ENCODE results near the gene SORD. TPM values are rescaled to one million over a fixed set of nuclear protein-coding genes. Genes with fewer than 3 reads are reported as not detected.
"Not testable (repeated sequence)": the region's sequence is repeated elsewhere in the genome, so short reads cannot be mapped to it uniquely, and the experiment has no call there.

SORD gene
- total RNA-seq, 2 experiments from 2014 or later = 7.6 to 10.2 TPM

- H3K4me1 Mint-ChIP-seq = not testable (repeated sequence)
Measured at GRCh38 chr15:45004590-45005175, 18.3 kb upstream of the SORD start.

GRCh38 chr15:45009046-45009445 lies 13.9 kb upstream of the SORD start:
- H3K4me3 Mint-ChIP-seq = no peak overlapping the region
- no peak for ATAC-seq (ENCODE audit: low read depth)
- POLR2A ChIA-PET = no interaction called here

More at GRCh38 chr15:45004590-45005175, 18.3 kb upstream of the SORD start:
- H3K27me3 Mint-ChIP-seq; H3K9me3 Mint-ChIP-seq; ATAC-seq (ENCODE audit: low read depth); DNase-seq; H3K36me3 Mint-ChIP-seq; H3K4me3 Mint-ChIP-seq; POLR2A ChIA-PET; H3K27ac Mint-ChIP-seq: not testable (repeated sequence)

GRCh38 chr15:45015114-45015513 lies 7.9 kb upstream of the SORD start:
- H3K4me1 Mint-ChIP-seq; H3K9me3 Mint-ChIP-seq; H3K36me3 Mint-ChIP-seq; ATAC-seq (ENCODE audit: low read depth); POLR2A ChIA-PET; H3K27ac Mint-ChIP-seq; H3K4me3 Mint-ChIP-seq; DNase-seq: not testable (repeated sequence)
- peaks cover 48% of the 10 kb centered on the region for H3K27me3 Mint-ChIP-seq

More at GRCh38 chr15:45009046-45009445, 13.9 kb upstream of the SORD start:
- no peak for DNase-seq
- peaks cover 15% of the 10 kb centered on the region for H3K27me3 Mint-ChIP-seq
- H3K27ac Mint-ChIP-seq = no peak overlapping the region
- no peaks in the 10 kb centered on the region for H3K4me1 Mint-ChIP-seq
- peaks cover 6% of the 10 kb centered on the region for H3K9me3 Mint-ChIP-seq
- no peaks in the 10 kb centered on the region for H3K36me3 Mint-ChIP-seq

GRCh38 chr15:45020222-45020900 lies 2.6 kb upstream of the SORD start:
- H3K36me3 Mint-ChIP-seq; POLR2A ChIA-PET; DNase-seq; H3K9me3 Mint-ChIP-seq; H3K4me3 Mint-ChIP-seq; ATAC-seq (ENCODE audit: low read depth); H3K27ac Mint-ChIP-seq: not testable (repeated sequence)
- Mint-ChIP-seq H3K27me3 (peaks cover 48% of the 10 kb centered on the region), H3K4me1 (peaks cover 14% of the 10 kb centered on the region)

- POLR2A ChIA-PET, H3K27ac Mint-ChIP-seq: not testable (repeated sequence)
Measured at GRCh38 chr15:45020901-45021259, 2.1 kb upstream of the SORD start.

GRCh38 chr15:45021348-45021747 lies 1.6 kb upstream of the SORD start:
- peaks cover 19% of the 10 kb centered on the region for H3K4me1 Mint-ChIP-seq
- no peaks in the 10 kb centered on the region for H3K36me3 Mint-ChIP-seq
- no peaks in the 10 kb centered on the region for H3K9me3 Mint-ChIP-seq
- DNase-seq (no peak), ATAC-seq (ENCODE audit: low read depth) (no peak)
- H3K27me3 Mint-ChIP-seq = peaks cover 38% of the 10 kb centered on the region
- H3K4me3 Mint-ChIP-seq = no peak overlapping the region
- POLR2A ChIA-PET = no interaction called here
- H3K27ac Mint-ChIP-seq = no peak overlapping the region

More at GRCh38 chr15:45020901-45021259, 2.1 kb upstream of the SORD start:
- H3K4me3 Mint-ChIP-seq; H3K36me3 Mint-ChIP-seq; H3K9me3 Mint-ChIP-seq; DNase-seq; ATAC-seq (ENCODE audit: low read depth): not testable (repeated sequence)
- Mint-ChIP-seq H3K4me1 (peaks cover 16% of the 10 kb centered on the region), H3K27me3 (peaks cover 43% of the 10 kb centered on the region)

- Mint-ChIP-seq H3K9me3 (no peaks in the 10 kb centered on the region), H3K4me3 (peak overlapping the region; percentile 84), H3K27me3 (peaks cover 15% of the 10 kb centered on the region), H3K27ac (peak overlapping the region; percentile 75), H3K36me3 (peaks cover 4% of the 10 kb centered on the region), H3K4me1 (peaks cover 20% of the 10 kb centered on the region)
- no peak for DNase-seq
- ATAC-seq (ENCODE audit: low read depth) = no peak
- POLR2A ChIA-PET = no interaction called here
Measured at GRCh38 chr15:45023659-45024225, 747 bp downstream of the SORD start.

- H3K36me3 Mint-ChIP-seq; H3K9me3 Mint-ChIP-seq; ATAC-seq (ENCODE audit: low read depth); POLR2A ChIA-PET; DNase-seq; H3K27ac Mint-ChIP-seq; H3K4me3 Mint-ChIP-seq: not testable (repeated sequence)
- Mint-ChIP-seq H3K4me1 (peaks cover 20% of the 10 kb centered on the region), H3K27me3 (peaks cover 10% of the 10 kb centered on the region)
Measured at GRCh38 chr15:45024649-45025048, 1.7 kb downstream of the SORD start.

- H3K27me3 Mint-ChIP-seq; POLR2A ChIA-PET; H3K9me3 Mint-ChIP-seq; H3K36me3 Mint-ChIP-seq; ATAC-seq (ENCODE audit: low read depth); H3K27ac Mint-ChIP-seq; DNase-seq; H3K4me3 Mint-ChIP-seq: not testable (repeated sequence)
- H3K4me1 Mint-ChIP-seq = peaks cover 20% of the 10 kb centered on the region
Measured at GRCh38 chr15:45025627-45026026, 2.6 kb downstream of the SORD start.

GRCh38 chr15:45026651-45027190 lies 3.7 kb downstream of the SORD start:
- H3K36me3 Mint-ChIP-seq = peaks cover 14% of the 10 kb centered on the region
- H3K4me3 Mint-ChIP-seq = no peak overlapping the region
- peaks cover 20% of the 10 kb centered on the region for H3K4me1 Mint-ChIP-seq
- no peak for ATAC-seq (ENCODE audit: low read depth)
- H3K27me3 Mint-ChIP-seq = peaks cover under 1% of the 10 kb centered on the region
- no peak overlapping the region for H3K27ac Mint-ChIP-seq
- DNase-seq = no peak
- POLR2A ChIA-PET = no interaction called here
- no peaks in the 10 kb centered on the region for H3K9me3 Mint-ChIP-seq

- H3K9me3 Mint-ChIP-seq = no peaks in the 10 kb centered on the region
- POLR2A ChIA-PET = no interaction called here
- H3K27me3 Mint-ChIP-seq = no peaks in the 10 kb centered on the region
- no peak for DNase-seq
- no peak for ATAC-seq (ENCODE audit: low read depth)
- H3K27ac Mint-ChIP-seq = no peak overlapping the region
- peaks cover 20% of the 10 kb centered on the region for H3K4me1 Mint-ChIP-seq
- H3K4me3 Mint-ChIP-seq = no peak overlapping the region
- peaks cover 14% of the 10 kb centered on the region for H3K36me3 Mint-ChIP-seq
Measured at GRCh38 chr15:45027220-45027619, 4.2 kb downstream of the SORD start.

- H3K4me3 Mint-ChIP-seq = no peak overlapping the region
- DNase-seq = no peak
- peaks cover 14% of the 10 kb centered on the region for H3K36me3 Mint-ChIP-seq
- ATAC-seq (ENCODE audit: low read depth) = no peak
- H3K27ac Mint-ChIP-seq = no peak overlapping the region
- H3K4me1 Mint-ChIP-seq = peaks cover 7% of the 10 kb centered on the region
- no peaks in the 10 kb centered on the region for H3K9me3 Mint-ChIP-seq
- H3K27me3 Mint-ChIP-seq = no peaks in the 10 kb centered on the region
- POLR2A ChIA-PET = no interaction called here
Measured at GRCh38 chr15:45030743-45031142, 7.7 kb downstream of the SORD start.

GRCh38 chr15:45031522-45032028 lies 8.6 kb downstream of the SORD start:
- H3K27me3 Mint-ChIP-seq; H3K4me3 Mint-ChIP-seq; POLR2A ChIA-PET; H3K9me3 Mint-ChIP-seq; DNase-seq; H3K27ac Mint-ChIP-seq; H3K4me1 Mint-ChIP-seq; ATAC-seq (ENCODE audit: low read depth): not testable (repeated sequence)
- H3K36me3 Mint-ChIP-seq = peaks cover 14% of the 10 kb centered on the region

GRCh38 chr15:45032501-45032900 lies 9.5 kb downstream of the SORD start:
- ATAC-seq (ENCODE audit: low read depth); H3K27me3 Mint-ChIP-seq; H3K9me3 Mint-ChIP-seq; DNase-seq; POLR2A ChIA-PET; H3K4me3 Mint-ChIP-seq; H3K27ac Mint-ChIP-seq: not testable (repeated sequence)
- H3K36me3 Mint-ChIP-seq = peaks cover 12% of the 10 kb centered on the region
- peaks cover 15% of the 10 kb centered on the region for H3K4me1 Mint-ChIP-seq

All from activated naive CD8-positive, alpha-beta T cell treated with anti-CD3 and anti-CD28 coated beads, Interleukin-2, amount 10 ng/mL, durations not matched to agents 7 days and 5 days (primary cell).